Left cardiac atrium (tissue), 4 donors: ENCODE data around the gene GARIN1A. TPM values are rescaled to one million over a fixed set of nuclear protein-coding genes. Genes with fewer than 3 reads are reported as not detected.
"Not testable (repeated sequence)": the region's sequence is repeated elsewhere in the genome, so short reads cannot be mapped to it uniquely, and the experiment has no call there.

Source experiments
- ATAC-seq, 2 donors: fragments of 200-7000 bp; cut with Tn5 transposase; one replicate each; pipeline ENCODE4 v1.9.1; 2020; ENCODE audit warnings: mild to moderate bottlenecking in 2 of 2, moderate library complexity in 2 of 2
- DNase-seq: peaks from one replicate; pipeline ENCODE4 v3.0.0-alpha.2; 2020
- intact Hi-C, 2 donors: fragments of 100-400 bp; cut with DNase I; formaldehyde crosslinking; loops; one replicate each; pipeline versions ENCODE4 v1.14.1 to v1.15.1; 2022 to 2023
- long read RNA-seq: library from polyadenylated mRNA; unstranded; transcript quantifications from one replicate; pipeline ENCODE4 v2.0.0, GENCODE V29; 2021
- total RNA-seq, 2 donors: library from RNA; stranded (reverse); fragmentation: NEBNext Ultra II Directional; extraction: Animal tissue kit (Norgen Biotek cat#: 25700); gene quantifications; one replicate each; pipeline ENCODE4 v1.2.1, GENCODE V29; 2021
- donor health status: DM: no; HTN: yes; CAD: no.
- donor health status: DM: no; HTN: yes; CAD: no; lungs with severe emphysema.
- donor health status: DM: yes; HTN: yes; CAD: no.
- donor health status: Dilated cardiomyopathy.

Gene GARIN1A
- total RNA-seq = 1 to 10 TPM; 2.1 to 2.9 TPM
- long read RNA-seq = 0 reads

GRCh38 chr7:128671992-128672391 lies at the start of gene GARIN1A:
GARIN1A (plus strand) TSS chr7:128672292; CDS start chr7:128672398, 106 bp downstream.
- DNase-seq (no peak), ATAC-seq (no peak)
- intact Hi-C loops = no loop called here

DNA sequence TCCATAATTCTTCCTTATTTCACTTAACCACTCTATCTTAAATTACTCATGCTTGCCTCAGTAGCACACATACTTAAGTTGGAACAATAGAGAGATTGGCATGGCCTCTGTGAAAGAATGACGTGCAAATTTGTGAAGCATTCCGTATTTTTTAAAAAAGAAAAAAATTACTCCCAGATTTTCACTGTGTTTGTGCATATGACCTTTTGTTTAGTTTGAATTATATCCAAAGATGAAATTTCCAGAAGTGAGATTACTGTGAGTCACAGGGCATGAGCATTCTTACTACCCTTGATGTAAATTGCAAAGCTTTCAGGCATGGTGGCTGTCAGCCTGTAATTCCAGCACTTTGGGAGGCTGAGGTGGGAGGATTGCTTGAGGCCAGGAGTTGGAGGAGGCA lies 45.0 kb upstream of the GARIN1A start:
- intact Hi-C loops, ATAC-seq, DNase-seq: not testable (repeated sequence)

GRCh38 chr7:128633915-128634314 lies 38.2 kb upstream of the GARIN1A start:
- DNase-seq, ATAC-seq, intact Hi-C loops: not testable (repeated sequence)

- intact Hi-C loops, DNase-seq, ATAC-seq: not testable (repeated sequence)
Observed at GRCh38 chr7:128645206-128645605, 26.9 kb upstream of the GARIN1A start.

- intact Hi-C loops, DNase-seq: not testable (repeated sequence)
Observed at GRCh38 chr7:128645844-128646243, 26.2 kb upstream of the GARIN1A start.

GRCh38 chr7:128646877-128647276 lies 25.2 kb upstream of the GARIN1A start:
- intact Hi-C loops, DNase-seq, ATAC-seq: not testable (repeated sequence)

More at GRCh38 chr7:128645844-128646243, 26.2 kb upstream of the GARIN1A start:
- ATAC-seq = not testable (repeated sequence)

DNA sequence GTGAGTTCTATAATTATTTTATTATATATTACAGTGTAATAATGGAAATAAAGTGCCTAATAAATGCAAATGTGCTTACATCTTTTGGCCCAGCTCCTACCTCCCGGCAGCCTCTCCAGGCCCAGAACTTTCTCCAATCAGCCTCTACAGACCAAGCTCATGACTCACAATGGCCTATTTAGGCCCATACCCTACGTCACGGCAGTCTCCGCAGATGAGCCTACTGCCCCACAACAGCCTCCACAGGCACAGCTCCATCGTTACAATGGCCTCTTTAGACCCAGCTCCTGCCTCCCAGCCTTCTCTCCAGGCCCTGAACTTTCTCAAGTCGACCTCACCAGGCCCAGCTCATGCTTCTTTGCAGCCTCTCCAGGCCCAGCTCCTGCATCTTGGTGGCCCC lies 21.0 kb upstream of the GARIN1A start:
- DNase-seq, ATAC-seq, intact Hi-C loops: not testable (repeated sequence)

- not testable (repeated sequence) for ATAC-seq
Observed at GRCh38 chr7:128652606-128653005, 19.5 kb upstream of the GARIN1A start.

GRCh38 chr7:128653197-128653596 lies 18.9 kb upstream of the GARIN1A start:
- ATAC-seq, DNase-seq: not testable (repeated sequence)

More at GRCh38 chr7:128652606-128653005, 19.5 kb upstream of the GARIN1A start:
- DNase-seq, intact Hi-C loops: not testable (repeated sequence)

GRCh38 chr7:128654080-128654479 lies 18.0 kb upstream of the GARIN1A start:
- DNase-seq, intact Hi-C loops, ATAC-seq: not testable (repeated sequence)

More at GRCh38 chr7:128653197-128653596, 18.9 kb upstream of the GARIN1A start:
- intact Hi-C loops = not testable (repeated sequence)

GRCh38 chr7:128654501-128654900 lies 17.6 kb upstream of the GARIN1A start:
- intact Hi-C loops = not testable (repeated sequence)

DNA sequence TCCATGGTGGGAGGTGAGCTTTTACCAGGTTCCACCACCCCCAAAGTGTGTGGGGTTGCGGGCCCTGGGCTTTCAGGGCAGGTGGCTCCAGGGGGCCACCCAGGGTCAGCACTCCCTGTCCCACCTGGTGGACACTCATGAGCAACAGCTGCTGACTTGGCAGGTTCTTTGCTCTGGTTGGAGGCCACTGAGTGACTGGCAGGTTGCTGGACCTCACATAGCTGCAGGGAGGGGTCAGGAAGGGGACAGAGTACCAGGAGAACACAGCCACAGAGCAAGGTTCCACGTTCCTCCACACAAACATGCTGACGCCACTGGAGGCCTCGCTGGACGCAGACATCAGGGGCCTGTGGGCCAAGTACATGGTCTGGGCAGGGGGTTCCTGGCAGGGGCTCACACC lies 13.7 kb upstream of the GARIN1A start:
- intact Hi-C loops, ATAC-seq, DNase-seq: not testable (repeated sequence)

More at GRCh38 chr7:128654501-128654900, 17.6 kb upstream of the GARIN1A start:
- not testable (repeated sequence) for ATAC-seq, DNase-seq

- intact Hi-C loops = no loop called here
- no peak for DNase-seq
- ATAC-seq = no peak
Observed at GRCh38 chr7:128660596-128660995, 11.5 kb upstream of the GARIN1A start.

- DNase-seq (no peak), ATAC-seq (no peak)
- intact Hi-C loops = no loop called here
Observed at GRCh38 chr7:128661446-128661845, 10.6 kb upstream of the GARIN1A start.

DNA sequence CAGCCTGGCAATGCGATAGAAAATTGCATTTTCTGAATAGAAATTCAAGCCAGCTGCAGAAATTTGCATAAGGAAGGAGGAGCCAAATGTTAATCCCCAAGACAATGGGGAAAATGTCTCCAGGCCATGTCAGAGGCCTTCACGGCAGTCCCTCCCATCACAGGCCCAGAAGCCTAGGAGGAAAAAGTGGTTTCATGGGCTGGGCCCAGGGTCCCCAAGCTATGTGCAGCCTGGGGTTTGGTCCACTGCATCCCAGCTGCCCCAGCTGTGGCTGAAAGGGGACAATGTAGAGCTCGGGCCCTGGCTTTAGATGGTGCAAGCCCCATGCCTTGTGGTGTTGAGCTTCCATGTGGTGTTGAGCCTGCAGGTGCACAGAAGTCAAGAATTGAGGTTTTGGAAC lies 10.0 kb upstream of the GARIN1A start:
- intact Hi-C loops = no loop called here
- DNase-seq (no peak), ATAC-seq (no peak)

DNA sequence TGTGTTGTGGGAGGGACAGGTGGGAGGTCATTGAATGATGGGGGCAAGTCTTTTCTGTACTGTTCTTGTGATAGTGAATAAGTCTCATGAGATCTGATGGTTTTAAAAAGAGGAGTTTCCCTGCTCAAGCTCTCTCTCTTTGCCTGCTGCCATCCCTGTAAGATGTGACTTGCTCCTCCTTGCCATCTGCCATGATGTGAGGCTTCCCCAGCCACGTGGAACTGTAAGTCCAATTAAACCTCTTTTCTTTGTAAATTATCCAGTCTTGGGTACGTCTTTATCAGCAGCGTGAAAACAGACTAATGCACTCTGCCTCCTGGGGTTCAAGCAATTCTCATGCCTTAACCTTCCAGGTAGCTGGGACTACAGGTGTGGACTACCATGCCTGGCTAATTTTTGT lies 8.9 kb upstream of the GARIN1A start:
- ATAC-seq, intact Hi-C loops, DNase-seq: not testable (repeated sequence)

- DNase-seq (no peak), ATAC-seq (no peak)
- intact Hi-C loops = no loop called here
Observed at GRCh38 chr7:128665057-128665456, 7.0 kb upstream of the GARIN1A start.

- ATAC-seq (no peak), DNase-seq (no peak)
- intact Hi-C loops = no loop called here
Observed at GRCh38 chr7:128666200-128666599, 5.9 kb upstream of the GARIN1A start.

GRCh38 chr7:128672927-128673517 lies 930 bp downstream of the GARIN1A start:
- DNase-seq (no peak), ATAC-seq (peak; percentile 38 to 58)
- intact Hi-C loops = no loop called here

DNA sequence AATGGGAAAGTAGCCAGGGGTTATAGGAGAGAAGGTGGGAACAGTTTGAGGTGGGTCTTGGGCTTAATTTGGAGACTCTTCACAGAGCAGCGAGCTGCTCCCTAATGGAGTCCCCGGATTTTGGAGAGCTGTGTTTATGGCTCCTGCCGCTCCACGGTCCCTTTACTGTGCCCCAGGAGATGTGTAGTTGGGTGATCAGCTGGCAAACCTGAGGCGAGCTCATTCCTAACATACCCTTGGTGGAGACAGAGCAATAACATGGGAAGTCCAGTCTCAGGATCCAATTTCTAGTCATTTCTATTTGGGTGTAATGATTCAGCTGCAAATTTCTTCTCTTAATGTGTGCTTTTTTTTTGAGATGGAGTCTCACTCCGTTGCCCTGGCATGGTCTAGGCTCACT lies 1.5 kb downstream of the GARIN1A start:
- intact Hi-C loops = no loop called here
- ATAC-seq = no peak

GRCh38 chr7:128676665-128677064 lies 4.6 kb downstream of the GARIN1A start:
- ATAC-seq (no peak), DNase-seq (no peak)
- intact Hi-C loops = no loop called here

More for the DNA sequence above, 1.5 kb downstream of the GARIN1A start:
- no peak for DNase-seq
